GM06990 (cell line): Measurements from ENCODE around the gene NGEF.

ENCODE experiments used
- DNase-seq: peaks from one replicate; pipeline ENCODE4 v3.0.0-alpha.2; 2011; ENCODE audit not compliant: insufficient read length; ENCODE audit errors: extremely low read depth
- H3K27me3 ChIP-seq: replicated peaks from 2 replicates; pipeline ENCODE4 v1.6.0; 2011; ENCODE audit warnings: low read length; ENCODE audit not compliant: control insufficient read depth, insufficient read depth
- H3K36me3 ChIP-seq: 2 replicates; pipeline ENCODE4 v1.5.1; 2011; ENCODE audit warnings: low read length; ENCODE audit not compliant: control insufficient read depth, insufficient read depth
- H3K4me3 ChIP-seq: replicated peaks from 2 replicates; pipeline ENCODE4 v1.5.1; 2011; ENCODE audit warnings: low read depth, mild to moderate bottlenecking, control low read depth, low read length
- TF ChIP-seq, protein P1 (sequence below): IDR thresholded peaks from 2 replicates; pipeline ENCODE4 v1.5.1; 2011; ENCODE audit warnings: low read length, control low read depth, mild to moderate bottlenecking, inconsistent platforms; ENCODE audit not compliant: insufficient read depth, poor library complexity, severe bottlenecking

Gene NGEF

DNA sequence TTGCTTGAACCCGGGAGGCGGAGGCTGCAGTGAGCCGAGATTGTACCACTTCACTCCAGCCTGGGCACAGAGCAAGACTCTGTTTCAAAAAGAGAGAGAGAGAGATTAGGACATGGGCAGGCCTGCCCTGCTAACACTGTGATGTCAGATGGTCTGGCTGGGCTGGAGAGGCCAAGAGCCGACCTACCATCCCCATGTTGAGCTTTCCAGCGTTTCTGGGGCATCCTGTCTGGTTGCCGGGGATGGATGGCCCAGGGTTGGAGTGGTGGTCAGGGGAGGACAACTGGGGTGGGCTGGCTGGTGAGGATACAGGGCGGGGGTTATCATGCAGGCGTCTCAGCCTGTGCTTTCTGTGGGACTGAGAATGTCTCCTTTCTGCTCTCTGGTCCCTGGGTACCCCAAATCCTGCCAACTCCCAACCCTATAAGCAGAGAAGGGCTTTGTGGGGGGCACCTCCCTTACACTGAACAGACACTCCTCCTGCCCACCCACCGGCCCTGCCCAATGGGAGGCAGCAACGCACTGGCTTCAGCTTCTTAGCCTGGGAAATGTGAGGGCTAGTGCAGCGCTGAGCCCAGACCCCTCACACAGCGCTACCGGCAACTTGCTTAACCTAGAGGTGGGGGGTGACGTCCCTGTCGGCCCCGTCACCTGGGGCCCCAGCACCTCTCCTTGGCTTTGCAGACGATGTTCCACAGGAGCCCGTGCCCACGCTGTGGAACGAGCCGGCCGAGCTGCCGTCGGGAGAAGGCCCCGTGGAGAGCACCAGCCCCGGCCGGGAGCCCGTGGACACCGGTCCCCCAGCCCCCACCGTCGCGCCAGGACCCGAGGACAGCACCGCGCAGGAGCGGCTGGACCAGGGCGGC lies 137.6 kb downstream of the NGEF start:
- H3K27me3 ChIP-seq = no peaks in the 10 kb centered on the region
- TF ChIP-seq, protein P1, sequence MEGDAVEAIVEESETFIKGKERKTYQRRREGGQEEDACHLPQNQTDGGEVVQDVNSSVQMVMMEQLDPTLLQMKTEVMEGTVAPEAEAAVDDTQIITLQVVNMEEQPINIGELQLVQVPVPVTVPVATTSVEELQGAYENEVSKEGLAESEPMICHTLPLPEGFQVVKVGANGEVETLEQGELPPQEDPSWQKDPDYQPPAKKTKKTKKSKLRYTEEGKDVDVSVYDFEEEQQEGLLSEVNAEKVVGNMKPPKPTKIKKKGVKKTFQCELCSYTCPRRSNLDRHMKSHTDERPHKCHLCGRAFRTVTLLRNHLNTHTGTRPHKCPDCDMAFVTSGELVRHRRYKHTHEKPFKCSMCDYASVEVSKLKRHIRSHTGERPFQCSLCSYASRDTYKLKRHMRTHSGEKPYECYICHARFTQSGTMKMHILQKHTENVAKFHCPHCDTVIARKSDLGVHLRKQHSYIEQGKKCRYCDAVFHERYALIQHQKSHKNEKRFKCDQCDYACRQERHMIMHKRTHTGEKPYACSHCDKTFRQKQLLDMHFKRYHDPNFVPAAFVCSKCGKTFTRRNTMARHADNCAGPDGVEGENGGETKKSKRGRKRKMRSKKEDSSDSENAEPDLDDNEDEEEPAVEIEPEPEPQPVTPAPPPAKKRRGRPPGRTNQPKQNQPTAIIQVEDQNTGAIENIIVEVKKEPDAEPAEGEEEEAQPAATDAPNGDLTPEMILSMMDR = no peak
- peak overlapping the region; percentile 63 for H3K4me3 ChIP-seq
- DNase-seq = no peak
- no peaks in the 10 kb centered on the region; the same call in 1 of the 2 replicates for H3K36me3 ChIP-seq

GRCh38 chr2:232874677-232875223 lies 138.3 kb downstream of the NGEF start:
- TF ChIP-seq, protein P1 = no peak
- Histone ChIP-seq H3K27me3 (no peaks in the 10 kb centered on the region), H3K36me3 (no peaks in the 10 kb centered on the region; the same call in 1 of the 2 replicates), H3K4me3 (no peak overlapping the region)
- DNase-seq = no peak

GRCh38 chr2:232873909-232874641 lies 139.0 kb downstream of the NGEF start:
- no peak overlapping the region for H3K4me3 ChIP-seq
- TF ChIP-seq, protein P1 = no peak
- no peaks in the 10 kb centered on the region; the same call in 1 of the 2 replicates for H3K36me3 ChIP-seq
- no peak for DNase-seq
- no peaks in the 10 kb centered on the region for H3K27me3 ChIP-seq

DNA sequence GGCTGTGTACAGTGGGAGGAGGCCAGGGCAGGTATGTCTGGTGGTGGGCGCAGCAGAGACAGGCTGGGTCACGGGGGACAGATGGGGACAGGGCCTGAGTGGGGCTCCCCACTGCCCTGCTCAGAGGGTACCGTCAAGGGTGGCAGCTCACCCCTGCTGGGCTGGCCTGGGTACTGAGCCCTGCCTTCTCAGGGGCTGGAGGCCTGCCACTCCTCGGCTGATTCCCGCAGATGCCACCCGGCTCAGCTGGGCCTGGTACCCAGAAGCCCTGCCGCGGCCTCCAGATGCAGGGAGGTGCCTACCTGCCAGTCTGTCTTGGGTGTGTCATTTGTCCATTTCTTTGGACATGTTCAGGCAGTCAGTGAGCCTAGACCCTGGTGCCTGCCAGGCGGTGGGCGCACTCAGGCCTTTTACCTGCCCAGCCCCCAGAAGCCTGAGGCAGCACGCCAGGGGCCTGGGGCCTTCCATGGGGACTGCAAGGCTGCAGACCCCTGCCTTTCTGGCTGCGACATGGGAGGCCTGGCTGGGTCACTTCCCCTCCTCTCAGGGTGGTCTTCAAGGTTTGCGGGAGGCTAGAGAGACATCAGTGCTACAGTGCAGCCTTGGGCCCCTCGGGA lies 139.7 kb downstream of the NGEF start:
- Histone ChIP-seq H3K4me3 (no peak overlapping the region), H3K27me3 (no peaks in the 10 kb centered on the region), H3K36me3 (no peaks in the 10 kb centered on the region; the same call in 1 of the 2 replicates)
- DNase-seq = no peak
- TF ChIP-seq, protein P1 = no peak

DNA sequence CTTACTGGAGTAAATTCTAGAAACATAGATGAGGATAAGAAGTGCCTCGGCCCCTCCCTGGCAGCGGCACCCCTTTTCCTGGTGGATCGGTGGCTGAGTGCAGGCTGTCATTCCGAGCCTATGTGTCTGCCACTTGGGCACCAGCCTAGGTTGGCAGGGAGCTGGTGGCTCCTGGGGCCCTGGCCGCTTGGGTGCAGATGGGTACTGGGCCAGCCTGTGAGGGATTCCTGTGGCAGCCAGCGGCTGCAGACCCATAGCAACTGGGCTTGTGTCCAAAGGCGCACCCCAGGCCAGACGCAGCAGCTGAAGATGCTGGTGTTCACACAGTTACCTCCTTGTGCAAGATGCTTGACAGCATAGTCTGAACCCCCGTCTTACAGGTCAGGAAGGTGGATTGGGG lies 140.2 kb downstream of the NGEF start:
- no peak for DNase-seq
- TF ChIP-seq, protein P1 = no peak
- Histone ChIP-seq H3K4me3 (no peak overlapping the region), H3K36me3 (no peaks in the 10 kb centered on the region; the same call in 1 of the 2 replicates), H3K27me3 (no peaks in the 10 kb centered on the region)
